ENCODE results near the gene PTGR3. TPM values are rescaled to one million over a fixed set of nuclear protein-coding genes. Genes with fewer than 3 reads are reported as not detected.

The PTGR3 gene
- total RNA-seq, 1 donor from 2014 or later = 16.3 TPM

- DNase-seq (ENCODE audit: low read depth, low spot score) = no peak
These were observed 38.0 kb downstream of the PTGR3 start for GRCh38 chr18:75170916-75171315.

DNA sequence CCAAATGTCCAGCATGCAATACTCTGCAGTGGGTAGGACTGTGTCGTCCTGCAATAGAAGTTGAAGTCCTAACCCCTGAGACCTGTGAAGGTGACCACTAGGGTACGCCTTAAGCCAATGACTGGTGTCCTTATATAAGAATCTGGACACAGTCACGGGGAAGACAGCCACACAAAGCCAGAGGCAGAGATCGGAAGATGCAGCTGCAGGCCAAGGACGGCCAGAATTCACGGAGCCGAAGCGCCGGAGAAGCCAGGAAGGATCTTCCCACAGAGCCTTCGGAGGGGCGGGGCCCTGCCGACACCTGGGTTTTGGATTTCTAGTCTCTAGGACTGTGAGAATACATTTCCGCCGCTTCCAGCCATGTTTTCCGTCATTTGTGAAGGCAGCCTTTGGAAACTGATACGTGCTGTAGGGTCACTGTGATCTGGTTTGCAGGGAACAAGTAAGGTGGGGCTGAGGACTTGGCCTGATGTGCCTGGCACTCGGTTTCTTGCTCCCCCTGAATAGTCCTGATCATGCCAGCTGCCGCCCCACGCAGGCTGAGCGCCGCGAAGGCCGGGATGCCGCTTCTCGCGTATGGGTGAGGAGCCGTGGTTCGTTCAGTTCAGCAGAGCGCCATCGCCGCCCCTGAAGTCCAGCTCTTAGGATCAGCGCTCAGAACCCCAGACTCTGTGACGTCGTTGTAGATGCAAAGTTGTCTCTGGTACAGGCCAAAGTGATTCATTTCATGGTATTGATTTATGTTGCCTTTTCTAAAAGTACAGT, 38.7 kb downstream of the PTGR3 start:
- no peak for DNase-seq (ENCODE audit: low read depth, low spot score)

- no peak for DNase-seq (ENCODE audit: low read depth, low spot score)
These were observed 39.5 kb downstream of the PTGR3 start for GRCh38 chr18:75169411-75169810.

DNA sequence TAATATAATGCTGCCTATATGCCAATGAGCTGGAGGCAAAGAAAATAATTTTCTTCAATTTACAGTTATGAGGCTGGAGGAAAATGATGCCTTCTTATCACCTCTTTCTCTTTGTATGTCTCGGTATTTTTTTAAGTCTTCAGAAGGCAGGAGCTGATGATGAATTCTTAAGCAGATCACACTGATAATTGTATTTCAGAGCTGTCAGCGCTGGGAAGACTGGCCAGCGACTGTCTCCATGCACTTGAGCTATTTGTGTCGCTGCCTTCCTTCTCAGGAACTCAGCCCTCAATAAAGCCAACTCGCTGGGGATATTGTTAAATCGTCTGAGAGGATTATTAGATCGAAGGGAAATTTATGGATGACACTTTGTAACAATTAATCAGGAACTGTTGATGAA, 40.3 kb downstream of the PTGR3 start:
- no peak for DNase-seq (ENCODE audit: low read depth, low spot score)

DNA sequence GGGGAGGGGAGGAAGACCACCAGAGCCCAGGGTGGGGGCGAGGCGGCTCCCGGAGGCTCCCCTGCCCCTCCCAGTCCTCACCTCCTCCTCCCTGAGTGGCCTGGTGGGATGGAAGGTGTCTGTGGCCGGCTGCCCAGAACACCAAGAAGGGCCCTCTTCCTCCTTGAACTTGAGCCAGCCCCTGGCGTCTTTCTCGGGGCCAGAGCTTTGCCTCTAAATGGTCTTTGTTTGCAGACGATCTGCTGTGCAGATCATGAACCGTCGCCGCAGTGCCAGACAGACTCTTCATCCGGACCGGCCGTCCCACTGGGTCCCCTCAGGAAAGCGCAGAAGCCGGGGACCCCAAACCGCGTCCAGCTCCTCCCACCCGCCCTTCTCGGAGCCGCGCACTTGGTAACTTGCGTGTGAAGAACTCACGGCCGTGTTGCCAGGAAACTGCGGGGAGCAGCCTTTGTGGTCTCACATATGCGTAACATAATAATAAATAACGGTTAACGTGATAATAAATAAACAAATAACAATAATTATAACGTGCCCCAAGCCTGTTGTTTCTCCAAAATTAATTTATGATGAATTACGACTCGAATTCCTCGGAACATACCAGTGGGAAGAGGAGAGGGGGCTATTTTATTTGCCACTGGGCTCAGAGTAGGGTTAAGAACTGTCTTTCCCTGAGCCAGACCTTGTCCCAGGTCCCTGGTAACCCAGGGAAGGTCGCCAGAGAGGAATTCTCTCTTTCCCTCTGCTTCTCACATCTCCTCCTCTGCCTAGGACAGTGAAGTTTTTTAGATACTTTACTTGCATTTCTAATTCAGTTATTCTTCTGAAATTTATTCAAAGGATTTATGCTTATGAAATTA, 41.0 kb downstream of the PTGR3 start:
- no peak for DNase-seq (ENCODE audit: low read depth, low spot score)

DNA sequence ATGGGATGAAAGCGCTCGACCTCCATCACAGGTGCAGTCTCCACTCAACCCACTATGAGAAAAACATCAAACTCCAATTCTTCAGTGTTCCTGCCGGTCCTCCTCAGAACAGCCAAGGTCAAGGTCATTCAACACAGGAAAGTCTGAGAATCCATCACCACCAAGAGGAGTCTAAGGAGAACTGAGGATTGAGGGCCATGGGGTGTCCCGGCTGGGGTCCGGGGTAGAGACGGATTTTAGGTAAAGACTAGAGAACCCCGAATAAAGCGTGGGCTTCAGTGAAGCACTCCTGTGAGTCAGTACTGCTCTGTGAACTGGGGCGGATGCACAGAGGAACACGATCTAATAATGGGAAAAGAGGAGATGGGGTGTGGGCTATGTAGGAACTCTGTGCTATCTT, 41.8 kb downstream of the PTGR3 start:
- no peak for DNase-seq (ENCODE audit: low read depth, low spot score)

DNA sequence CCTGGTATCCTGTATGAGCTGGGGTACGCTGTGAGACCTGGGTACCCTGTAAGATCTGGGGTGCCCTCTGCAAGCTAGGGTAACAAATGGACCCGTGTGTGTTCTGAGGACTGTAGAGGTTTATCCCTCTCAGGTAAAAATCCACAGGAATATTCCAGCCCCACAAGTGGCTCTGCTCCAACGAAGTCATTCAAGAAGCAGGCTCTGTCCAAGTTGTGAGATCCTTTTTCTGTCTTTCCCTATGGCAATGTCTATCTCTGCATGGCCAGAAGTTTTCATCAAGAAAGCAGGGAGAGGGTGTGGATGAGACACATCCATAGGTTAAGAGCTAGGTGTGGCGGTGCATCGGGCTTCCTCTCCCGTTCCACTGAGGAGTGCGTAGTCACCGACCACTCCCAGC, 43.0 kb downstream of the PTGR3 start:
- no peak for DNase-seq (ENCODE audit: low read depth, low spot score)

DNA sequence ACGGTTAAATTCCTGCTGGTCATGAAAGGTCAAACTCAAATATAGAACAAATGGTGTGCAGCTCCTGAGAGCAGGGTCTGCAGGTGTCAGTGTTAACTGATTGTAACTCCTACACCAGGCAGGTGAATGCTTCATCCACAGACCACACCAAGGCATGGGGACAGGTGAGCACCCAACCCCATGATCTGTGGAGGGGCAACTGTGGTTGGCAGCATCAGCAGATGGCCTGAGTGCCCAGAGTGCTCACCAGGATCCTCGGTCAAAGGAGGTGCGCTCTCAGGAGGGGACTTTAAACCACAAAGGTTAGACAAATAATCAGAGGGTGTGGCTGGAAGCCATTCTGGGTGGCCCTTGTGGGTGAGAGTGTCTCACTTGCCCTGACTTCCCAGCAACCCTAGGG, 44.5 kb downstream of the PTGR3 start:
- DNase-seq (ENCODE audit: low read depth, low spot score) = no peak

DNA sequence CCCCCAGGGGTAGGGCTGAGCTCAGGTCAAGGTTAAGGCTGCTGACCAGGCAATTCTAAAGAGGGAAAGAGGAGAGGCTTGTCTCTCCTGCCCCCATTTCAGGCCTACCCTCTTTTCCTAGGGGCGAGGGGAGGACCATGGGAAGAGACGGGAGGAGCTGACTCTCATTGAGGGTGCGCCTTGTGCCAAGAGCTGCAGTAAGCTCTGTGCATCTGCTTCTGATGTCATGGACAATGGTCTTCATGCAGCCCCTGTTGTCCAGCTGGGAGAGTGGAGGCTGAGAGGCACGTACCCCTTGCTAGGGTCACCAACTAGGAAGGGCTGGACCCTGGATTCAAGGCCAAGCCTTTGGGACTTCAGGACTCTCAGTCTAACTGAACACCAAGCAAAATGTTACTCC, 45.2 kb downstream of the PTGR3 start:
- no peak for DNase-seq (ENCODE audit: low read depth, low spot score)

DNA sequence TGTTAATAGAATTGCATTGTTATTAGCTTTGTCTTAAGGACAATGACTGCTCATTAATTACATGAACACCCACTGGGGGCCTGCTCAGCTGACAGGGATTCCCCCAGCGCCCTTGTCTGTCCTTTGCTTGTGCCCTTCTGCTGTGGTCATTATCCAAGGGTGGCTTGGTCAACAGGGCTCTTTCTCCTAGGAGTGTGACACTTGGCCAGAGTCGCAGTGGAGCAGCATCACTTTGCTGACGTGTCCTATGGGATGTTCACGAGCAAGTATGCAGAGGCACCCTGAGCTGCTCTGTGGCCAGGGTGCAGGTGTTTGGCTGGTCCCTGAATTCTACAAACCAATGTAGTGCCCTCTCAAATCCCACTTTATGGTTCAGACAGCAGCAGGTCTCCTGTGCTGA, 46.0 kb downstream of the PTGR3 start:
- DNase-seq (ENCODE audit: low read depth, low spot score) = no peak

- no peak for DNase-seq (ENCODE audit: low read depth, low spot score)
These were observed 46.5 kb downstream of the PTGR3 start for GRCh38 chr18:75162467-75162866.

DNA sequence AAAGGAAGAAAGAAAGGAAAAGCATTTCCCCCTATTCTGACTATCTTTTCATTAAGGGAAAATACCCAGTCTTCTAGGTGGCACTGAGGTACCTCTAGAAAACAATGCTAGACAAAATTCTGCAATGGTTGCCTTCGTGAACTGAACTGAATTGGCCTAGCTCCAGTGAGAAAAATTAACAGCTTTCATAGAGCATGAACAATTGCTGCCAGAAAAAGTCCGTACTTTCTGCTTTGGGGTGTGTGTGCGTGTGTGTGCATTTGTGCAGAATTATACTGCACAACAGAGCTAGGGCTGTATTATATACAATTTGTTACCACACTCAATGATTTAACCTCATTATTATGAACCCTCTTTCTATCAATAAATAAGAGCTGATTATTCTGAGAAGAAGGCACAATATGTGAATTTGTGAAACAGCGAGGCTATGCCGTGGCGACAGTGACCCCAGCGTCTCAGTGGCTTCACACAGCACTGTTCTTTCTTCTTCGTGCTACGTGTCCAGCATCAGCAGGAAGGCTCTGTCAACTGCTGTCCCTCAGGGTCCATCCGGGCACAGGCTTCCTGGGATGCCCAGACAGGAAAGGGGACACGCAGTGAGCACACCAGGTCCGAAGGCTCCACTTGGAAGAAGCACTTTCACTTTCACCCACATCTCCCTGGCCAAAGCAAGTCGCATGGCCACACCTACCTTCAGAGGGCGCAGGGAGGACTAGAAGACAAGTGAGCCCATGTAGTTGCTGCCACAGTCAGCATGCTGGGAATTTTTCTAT, 47.5 kb downstream of the PTGR3 start:
- no peak for DNase-seq (ENCODE audit: low read depth, low spot score)

- DNase-seq (ENCODE audit: low read depth, low spot score) = no peak
These were observed 48.6 kb downstream of the PTGR3 start for GRCh38 chr18:75160364-75160763.

DNA sequence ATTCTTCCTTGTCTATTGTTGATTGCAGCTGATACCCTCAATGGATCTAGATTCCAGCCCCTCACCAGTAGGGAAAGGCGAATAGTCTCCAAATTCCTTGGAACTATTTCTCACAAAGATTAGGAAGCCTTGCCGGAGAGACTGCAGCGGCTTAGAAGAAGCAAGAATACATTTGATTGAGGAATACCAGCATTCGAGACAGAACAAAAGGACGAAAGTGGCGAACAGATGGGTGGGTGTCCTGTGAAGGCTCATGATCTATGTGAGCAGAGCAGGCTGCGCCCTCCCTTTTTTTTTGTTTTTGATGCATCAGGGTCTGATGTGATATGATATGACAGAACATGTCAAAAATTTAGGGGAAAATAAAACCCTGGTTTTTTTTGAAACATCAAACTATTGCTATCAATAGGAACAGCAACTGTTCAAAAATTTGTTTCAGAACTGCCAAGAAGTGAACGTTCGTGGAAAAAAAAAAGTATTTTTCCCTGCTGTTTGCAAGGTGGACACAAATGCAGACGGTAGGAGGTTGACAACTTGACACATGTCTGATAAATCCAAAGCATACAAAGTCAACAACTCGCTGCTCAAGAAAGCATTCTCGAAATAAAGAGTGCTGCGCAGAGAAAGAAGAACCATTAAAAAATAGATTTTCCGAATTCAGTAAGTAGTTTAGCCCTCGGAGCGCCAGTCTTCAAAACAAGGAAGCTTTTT, 49.1 kb downstream of the PTGR3 start:
- DNase-seq (ENCODE audit: low read depth, low spot score) = no peak

GRCh38 chr18:75159238-75159518, 49.8 kb downstream of the PTGR3 start:
- no peak for DNase-seq (ENCODE audit: low read depth, low spot score)

Other genes starting within 250 kb of the PTGR3 start
- gene TSHZ1, start 1.7 kb upstream of the PTGR3 start, total RNA-seq = 3.7 and 4.3 TPM in 2 replicates
- gene SMIM21, start 218.6 kb upstream of the PTGR3 start, total RNA-seq = not detected in 2 replicates

Data from pulmonary artery endothelial cell (primary cell).